Cardiac fibroblast (primary cell): ENCODE results near the gene INAFM1.

Source experiments
- DNase-seq, 2 donors: peaks; one replicate each; pipeline versions ENCODE4 v3.0.0 to v3.0.0-alpha.2; 2010; ENCODE audit warnings: low read depth in 2 of 2
- H3K4me3 ChIP-seq, 2 donors: replicated peaks in 1 of 2; 1 replicate in 1 of 2; 2 replicates in 1 of 2; pipeline ENCODE4 v1.5.1; 2011; ENCODE audit warnings: low read depth in 2 of 2, low read length in 2 of 2, mild to moderate bottlenecking in 2 of 2, moderate library complexity in 1 of 2
- TF ChIP-seq, protein P1 (sequence below): IDR thresholded peaks from one replicate; pipeline ENCODE4 v1.5.1; 2011; ENCODE audit warnings: low read depth, mild to moderate bottlenecking, low read length, inconsistent platforms

Gene INAFM1

DNA sequence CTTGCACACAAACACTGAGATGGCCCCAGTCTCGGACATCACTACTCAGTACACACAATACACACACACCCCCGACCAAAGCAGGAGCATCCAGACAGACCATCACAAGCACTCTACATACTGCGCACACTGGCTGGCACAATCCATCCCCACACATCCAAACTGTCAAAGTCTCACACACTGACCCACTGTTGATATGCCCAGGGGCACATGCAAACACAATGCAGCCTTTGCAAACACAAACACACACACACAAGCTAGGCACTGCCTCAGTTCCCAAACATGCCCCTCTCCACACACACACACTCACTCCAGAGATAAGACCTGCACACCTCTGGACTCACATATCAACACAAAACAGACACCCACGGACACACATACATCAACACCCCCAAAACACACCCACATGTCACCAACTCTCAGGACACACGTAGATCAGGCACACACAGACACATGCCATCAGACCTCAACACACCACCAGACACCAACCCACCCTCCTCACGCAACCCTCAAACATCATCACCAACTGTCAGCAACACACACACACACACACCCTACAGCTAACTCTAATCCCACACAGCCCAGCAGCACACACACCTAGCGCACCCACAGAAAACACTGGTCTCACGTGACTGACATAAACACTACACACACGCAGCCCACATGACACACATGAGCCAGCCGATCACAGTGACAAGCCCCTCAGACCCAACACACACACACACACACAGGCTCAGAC is 45.6 kb upstream of the INAFM1 start:
- H3K4me3 ChIP-seq, result peak overlapping the region; percentile 76 to 96
- TF ChIP-seq, protein P1, sequence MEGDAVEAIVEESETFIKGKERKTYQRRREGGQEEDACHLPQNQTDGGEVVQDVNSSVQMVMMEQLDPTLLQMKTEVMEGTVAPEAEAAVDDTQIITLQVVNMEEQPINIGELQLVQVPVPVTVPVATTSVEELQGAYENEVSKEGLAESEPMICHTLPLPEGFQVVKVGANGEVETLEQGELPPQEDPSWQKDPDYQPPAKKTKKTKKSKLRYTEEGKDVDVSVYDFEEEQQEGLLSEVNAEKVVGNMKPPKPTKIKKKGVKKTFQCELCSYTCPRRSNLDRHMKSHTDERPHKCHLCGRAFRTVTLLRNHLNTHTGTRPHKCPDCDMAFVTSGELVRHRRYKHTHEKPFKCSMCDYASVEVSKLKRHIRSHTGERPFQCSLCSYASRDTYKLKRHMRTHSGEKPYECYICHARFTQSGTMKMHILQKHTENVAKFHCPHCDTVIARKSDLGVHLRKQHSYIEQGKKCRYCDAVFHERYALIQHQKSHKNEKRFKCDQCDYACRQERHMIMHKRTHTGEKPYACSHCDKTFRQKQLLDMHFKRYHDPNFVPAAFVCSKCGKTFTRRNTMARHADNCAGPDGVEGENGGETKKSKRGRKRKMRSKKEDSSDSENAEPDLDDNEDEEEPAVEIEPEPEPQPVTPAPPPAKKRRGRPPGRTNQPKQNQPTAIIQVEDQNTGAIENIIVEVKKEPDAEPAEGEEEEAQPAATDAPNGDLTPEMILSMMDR, result no peak
- peak; percentile 33 to 39 for DNase-seq

DNA sequence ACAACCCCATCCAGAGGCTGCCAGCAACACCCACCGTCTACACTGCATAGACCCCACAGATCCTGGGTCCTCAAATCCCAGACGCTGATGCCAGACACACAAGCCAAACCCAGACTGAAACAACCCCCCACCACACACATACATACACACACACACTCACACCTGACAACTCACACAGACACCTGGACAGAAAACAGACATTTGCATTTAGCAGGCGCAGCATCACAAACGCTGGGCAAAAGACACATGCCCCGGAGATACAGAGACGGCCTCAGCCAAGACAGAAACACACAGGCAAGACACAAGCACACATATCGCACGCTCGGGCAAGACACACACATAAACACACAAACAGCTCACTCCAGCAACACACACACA is 45.0 kb upstream of the INAFM1 start:
- TF ChIP-seq, protein P1, result no peak
- DNase-seq, result peak in 1 of 2 donors; percentile 41
- peak overlapping the region; percentile 76 to 96 for H3K4me3 ChIP-seq

DNA sequence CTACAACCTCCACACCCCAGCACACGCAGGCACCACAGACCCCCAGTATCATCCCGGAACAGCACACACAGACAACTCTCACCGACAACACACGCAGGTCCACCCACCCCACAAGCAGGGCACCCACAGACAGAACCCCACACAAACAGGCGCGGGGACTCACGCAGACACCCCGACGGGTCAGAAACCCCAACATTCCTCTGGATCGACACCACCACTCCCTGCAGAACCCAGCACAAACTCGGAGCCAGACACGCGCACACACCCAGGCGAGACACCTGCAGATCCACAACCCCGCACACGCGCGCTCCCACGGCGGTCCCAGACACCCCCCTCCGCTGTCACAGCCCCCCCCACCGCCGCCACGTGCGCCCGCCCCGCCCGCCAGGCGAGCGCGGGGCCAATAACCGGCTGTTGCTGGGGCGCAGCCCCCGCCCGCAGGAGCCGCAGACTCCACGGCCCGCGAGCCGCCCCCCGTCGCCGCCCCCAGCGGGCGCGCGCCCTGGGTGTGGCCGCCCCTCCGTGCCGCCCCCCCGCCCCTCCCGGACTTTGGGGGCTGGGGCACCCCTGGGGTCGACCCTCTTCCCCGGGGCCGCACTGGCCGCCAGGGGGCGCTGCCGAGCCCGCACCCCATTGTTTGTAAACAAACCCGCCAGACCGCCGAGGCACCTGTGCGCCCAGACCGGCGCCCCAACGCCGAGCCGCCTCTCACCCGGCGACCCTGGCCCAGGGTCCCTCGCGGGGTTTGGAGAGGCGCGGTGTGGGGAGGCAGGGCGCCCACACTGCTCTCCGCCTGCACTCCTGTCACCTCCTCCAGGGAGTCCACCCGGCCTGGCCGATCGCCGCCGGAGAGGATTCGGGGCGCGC is 44.4 kb upstream of the INAFM1 start:
- TF ChIP-seq, protein P1, result peak; percentile 56
- peak; percentile 47 to 54 for DNase-seq

DNA sequence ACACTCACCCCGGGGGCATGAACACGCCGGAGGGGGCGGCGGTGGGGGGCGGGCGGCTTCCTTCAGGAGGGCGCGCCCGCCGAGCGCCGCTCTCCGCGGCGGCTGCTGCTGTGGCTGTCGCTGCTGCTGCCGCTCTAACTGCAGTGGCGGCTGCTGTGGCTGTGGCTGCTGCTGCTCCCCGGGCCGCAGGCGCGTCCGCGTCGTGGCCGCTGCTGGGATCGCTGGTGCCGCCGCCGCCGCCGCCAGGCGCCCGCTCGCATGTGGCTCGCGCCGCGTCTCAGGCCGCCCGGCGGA is 43.8 kb upstream of the INAFM1 start, which contains the start of gene BBC3:
TSS of gene BBC3 (minus strand) at position 279 of the 294 bp plus-strand sequence. CDS start 2,768 bp downstream, outside the sequence.
- peak within 1 kb of the TSS; percentile 83 to 96 for H3K4me3 ChIP-seq
- DNase-seq, result no peak
- TF ChIP-seq, protein P1, result no peak

More for the DNA sequence above, 44.4 kb upstream of the INAFM1 start:
- H3K4me3 ChIP-seq, result peak overlapping the region; percentile 83 to 96

DNA sequence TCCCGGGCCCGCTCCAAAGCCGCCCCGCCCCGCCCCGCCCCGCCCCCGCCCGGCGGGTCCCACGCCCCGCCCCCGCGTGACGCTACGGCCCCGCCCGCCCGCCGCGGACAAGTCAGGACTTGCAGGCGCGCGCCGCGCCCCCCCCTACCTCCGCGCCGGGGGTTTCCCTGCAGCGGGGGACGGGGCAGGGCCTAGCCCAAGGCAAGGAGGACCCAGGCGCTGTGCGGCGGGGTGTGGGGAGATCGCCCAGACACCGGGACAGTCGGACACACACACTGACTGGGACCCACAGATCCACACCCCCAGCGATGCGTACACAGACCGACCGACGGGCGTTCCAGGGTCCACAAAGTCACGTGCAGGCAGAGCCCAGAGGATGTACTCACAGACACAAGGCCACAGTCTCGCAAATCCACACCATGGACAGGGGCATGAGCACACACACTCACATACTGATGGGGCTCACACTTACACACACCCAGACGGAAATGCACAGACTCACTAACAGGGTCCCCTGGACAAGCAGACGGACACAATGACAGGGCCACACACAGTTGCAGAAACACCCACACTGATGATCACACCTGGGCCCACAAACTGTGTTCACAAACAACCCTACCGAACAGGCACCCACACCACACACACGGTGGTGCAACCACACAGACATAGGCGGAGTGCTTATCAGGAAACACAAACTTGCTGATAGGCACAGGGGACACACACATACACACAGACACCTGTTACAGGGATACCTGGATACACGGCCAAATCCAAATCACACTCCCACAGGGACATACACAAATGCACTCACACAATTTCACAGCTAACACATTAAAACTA is 43.2 kb upstream of the INAFM1 start:
- H3K4me3 ChIP-seq, result peak overlapping the region; percentile 41 to 96
- peak; percentile 87 to 90 for DNase-seq
- TF ChIP-seq, protein P1, result no peak

DNA sequence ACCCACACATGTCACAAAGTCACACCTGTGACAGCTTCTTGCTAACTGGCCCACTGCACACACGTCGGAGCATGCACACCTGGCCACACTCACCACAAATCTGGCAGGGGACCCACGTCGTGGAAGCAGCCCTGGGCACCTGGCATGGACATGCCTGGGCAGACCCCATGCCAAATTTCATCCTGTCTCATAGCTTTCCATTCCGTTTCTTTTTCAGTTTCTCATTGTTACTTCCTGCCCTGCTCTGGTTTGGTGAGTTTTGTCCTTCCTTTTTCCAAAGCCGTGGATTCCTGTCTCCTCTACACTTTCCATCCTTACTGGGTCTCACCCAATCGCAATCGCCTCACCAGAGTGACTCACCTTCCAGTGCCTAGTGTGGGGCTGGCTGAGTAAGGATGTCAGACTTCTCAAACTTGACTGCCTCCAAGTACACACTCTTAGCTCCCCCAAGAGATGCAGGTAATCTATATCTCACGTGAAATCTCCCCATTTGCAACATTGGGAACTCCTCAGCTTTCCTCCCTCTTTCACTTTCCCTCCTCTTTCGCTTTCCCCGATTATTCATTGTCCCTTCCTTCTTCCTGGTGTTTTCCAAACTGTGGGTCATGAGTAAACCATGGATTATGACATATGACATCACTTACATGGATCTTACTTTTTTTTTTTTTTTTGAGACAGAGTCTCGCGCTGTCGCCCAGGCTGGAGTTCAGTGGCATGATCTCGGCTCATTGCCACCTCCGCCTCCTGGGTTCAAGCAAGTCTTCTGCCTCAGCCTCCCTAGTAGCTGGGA is 42.1 kb upstream of the INAFM1 start:
- peak overlapping the region; percentile 8 to 63 for H3K4me3 ChIP-seq
- DNase-seq, result peak; percentile 52 to 81
- TF ChIP-seq, protein P1, result no peak
